HepG2 (cell line): ENCODE results near the gene TMEM86B. TPM values are rescaled to one million over a fixed set of nuclear protein-coding genes. Genes with fewer than 3 reads are reported as not detected.

Source experiments
- ASH2L ChIP-seq: fragments of 300-600, 200-600 bp; sonication (generic); IDR thresholded peaks from 2 replicates; pipeline ENCODE4 v1.7.0; 2017; ENCODE audit warnings: low read depth, mild to moderate bottlenecking, moderate library complexity, mixed read lengths, low read length; ENCODE audit not compliant: insufficient read length
- CREM ChIP-seq, 2 experiments: sonication (generic) in 1 of 2; formaldehyde crosslinking in 1 of 2; IDR thresholded peaks; 2 replicates each; pipeline versions ENCODE4 v1.4.0 to v1.6.1; 2016 to 2020; ENCODE audit warnings: antibody characterized with exemption in 1 of 2, mild to moderate bottlenecking in 1 of 2, missing genetic modification reagents in 1 of 2
- FOXJ3 ChIP-seq: sonication (generic); formaldehyde crosslinking; IDR thresholded peaks from 2 replicates; pipeline ENCODE4 v1.4.0; 2020; ENCODE audit warnings: missing genetic modification reagents, mild to moderate bottlenecking, borderline replicate concordance
- MTF2 ChIP-seq: sonication (generic); formaldehyde crosslinking; IDR thresholded peaks from 2 replicates; pipeline ENCODE4 v1.5.0; 2020; ENCODE audit warnings: missing genetic modification reagents, borderline replicate concordance
- NCOA5 ChIP-seq: sonication (generic); formaldehyde crosslinking; IDR thresholded peaks from 2 replicates; pipeline ENCODE4 v1.4.0; 2020; ENCODE audit warnings: missing genetic modification reagents
- ZNF329 ChIP-seq: sonication (generic); formaldehyde crosslinking; IDR thresholded peaks from 2 replicates; pipeline ENCODE4 v1.9.0; 2021; ENCODE audit warnings: low read depth, mild to moderate bottlenecking, missing genetic modification reagents
- ZNF558 ChIP-seq: sonication (generic); formaldehyde crosslinking; IDR thresholded peaks from 2 replicates; pipeline ENCODE4 v1.9.0; 2022; ENCODE audit warnings: mild to moderate bottlenecking, missing genetic modification reagents, borderline replicate concordance
- ZNF709 ChIP-seq: sonication (generic); formaldehyde crosslinking; IDR thresholded peaks from 2 replicates; pipeline ENCODE4 v1.5.0; 2020; ENCODE audit warnings: mild to moderate bottlenecking, missing genetic modification reagents
- polyA plus RNA-seq, 8 experiments: library from polyadenylated mRNA; depleted of rRNA in 3 of 8; stranded (reverse) in 7 of 8; unstranded in 1 of 8; fragments of >200 nt; fragmentation: Illumina TruSeq in 4 of 8; extraction: Trizol in 4 of 8; gene quantifications; 2 replicates each; pipeline versions ENCODE4 v1.2.1 to v1.2.3, GENCODE V29; 2011 to 2016; ENCODE audit warnings: low read depth in 4 of 8, missing spikeins in 1 of 8, mixed read lengths in 1 of 8; ENCODE audit not compliant: insufficient read depth in 1 of 8
- total RNA-seq, 5 experiments: library from RNA; depleted of rRNA; stranded (reverse); fragments of >200 nt; fragmentation: Illumina TruSeq; extraction: Trizol; gene quantifications; 2 replicates each; pipeline ENCODE4 v1.2.3, GENCODE V29; 2016; ENCODE audit warnings: low read depth in 1 of 5
- TF ChIP-seq, protein P1 (sequence below): sonication (generic); formaldehyde crosslinking; IDR thresholded peaks from 2 replicates; pipeline ENCODE4 v1.4.0; 2020; ENCODE audit warnings: missing genetic modification reagents
- TF ChIP-seq, protein P2 (sequence below): sonication (generic); formaldehyde crosslinking; IDR thresholded peaks from 2 replicates; pipeline ENCODE4 v1.4.0; 2020; ENCODE audit warnings: mild to moderate bottlenecking, missing genetic modification reagents, borderline replicate concordance
- TF ChIP-seq, protein P3 (sequence below): sonication (generic); formaldehyde crosslinking; IDR thresholded peaks from 2 replicates; pipeline ENCODE4 v1.4.0; 2020; ENCODE audit warnings: missing genetic modification reagents
- TF ChIP-seq, protein P4 (sequence below), 2 experiments: sonication (generic) in 1 of 2; formaldehyde crosslinking in 1 of 2; IDR thresholded peaks; 2 replicates each; pipeline versions ENCODE4 v1.4.0 to v1.6.1; 2016 to 2020; ENCODE audit warnings: borderline replicate concordance in 1 of 2, low read depth in 1 of 2, mild to moderate bottlenecking in 1 of 2, missing genetic modification reagents in 1 of 2

The TMEM86B gene
- total and polyA plus RNA-seq, 2 of the 13 experiments (the other 11 are each of a cell fraction or from before 2014, with no cell fraction given): 7.7 to 9.6 TPM

DNA sequence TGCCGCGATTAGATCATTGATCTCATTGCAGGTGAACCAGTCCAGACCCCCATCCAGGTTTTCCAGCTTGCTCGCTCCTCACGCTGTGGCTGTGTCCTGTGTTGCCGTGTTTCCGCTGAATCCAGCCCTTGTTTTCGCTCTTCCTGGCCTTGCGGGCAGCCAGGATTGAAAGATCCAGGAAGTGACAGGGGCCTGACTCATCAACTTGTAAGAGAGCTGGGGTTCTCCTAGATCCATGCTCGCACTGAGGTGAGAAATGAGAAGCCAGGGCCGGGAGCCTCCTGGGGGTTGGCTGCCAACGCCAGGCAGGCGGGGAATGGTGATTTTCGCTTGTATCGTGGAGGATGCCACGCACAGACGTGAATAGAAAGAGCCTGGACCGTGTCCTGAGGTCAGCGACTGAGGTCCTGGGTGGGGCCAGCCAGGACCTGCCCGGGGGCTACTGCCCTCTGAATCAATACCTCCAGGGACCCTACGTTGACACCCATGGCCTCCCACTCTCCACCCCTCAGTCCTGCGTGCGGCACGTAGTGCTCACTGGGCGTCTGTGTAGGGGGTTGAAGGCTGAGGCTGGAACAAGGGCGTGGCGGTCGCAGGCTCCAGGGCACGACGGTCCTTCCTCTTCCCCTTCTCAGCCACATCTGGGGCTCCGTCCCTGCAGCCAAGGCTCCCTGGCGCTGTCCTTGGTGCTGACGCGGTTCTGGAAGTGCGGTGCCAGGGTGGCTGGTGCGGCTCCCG lies 11.9 kb downstream of the TMEM86B start (continued):
- TF ChIP-seq FOXJ3 (CRISPR knock-in tag) (peak; percentile 64; the same call in 1 of the 2 replicates), ASH2L (peak; percentile 61), ZNF558 (CRISPR knock-in tag) (peak; percentile 88; the same call in 1 of the 2 replicates), CREM (IDR thresholded peaks at IDR 0.05) (peak; percentile 76), CREM (CRISPR knock-in tag; IDR thresholded peaks at IDR 0.05) (0 out of 2 replicates have a peak, but pooled peaks have one; percentile 26), ZNF709 (peak; percentile 100), ZNF329 (CRISPR knock-in tag) (peak; percentile 62; the same call in 1 of the 2 replicates), NCOA5 (CRISPR knock-in tag) (no peak), MTF2 (peak; percentile 94)
- TF ChIP-seq, protein P1, sequence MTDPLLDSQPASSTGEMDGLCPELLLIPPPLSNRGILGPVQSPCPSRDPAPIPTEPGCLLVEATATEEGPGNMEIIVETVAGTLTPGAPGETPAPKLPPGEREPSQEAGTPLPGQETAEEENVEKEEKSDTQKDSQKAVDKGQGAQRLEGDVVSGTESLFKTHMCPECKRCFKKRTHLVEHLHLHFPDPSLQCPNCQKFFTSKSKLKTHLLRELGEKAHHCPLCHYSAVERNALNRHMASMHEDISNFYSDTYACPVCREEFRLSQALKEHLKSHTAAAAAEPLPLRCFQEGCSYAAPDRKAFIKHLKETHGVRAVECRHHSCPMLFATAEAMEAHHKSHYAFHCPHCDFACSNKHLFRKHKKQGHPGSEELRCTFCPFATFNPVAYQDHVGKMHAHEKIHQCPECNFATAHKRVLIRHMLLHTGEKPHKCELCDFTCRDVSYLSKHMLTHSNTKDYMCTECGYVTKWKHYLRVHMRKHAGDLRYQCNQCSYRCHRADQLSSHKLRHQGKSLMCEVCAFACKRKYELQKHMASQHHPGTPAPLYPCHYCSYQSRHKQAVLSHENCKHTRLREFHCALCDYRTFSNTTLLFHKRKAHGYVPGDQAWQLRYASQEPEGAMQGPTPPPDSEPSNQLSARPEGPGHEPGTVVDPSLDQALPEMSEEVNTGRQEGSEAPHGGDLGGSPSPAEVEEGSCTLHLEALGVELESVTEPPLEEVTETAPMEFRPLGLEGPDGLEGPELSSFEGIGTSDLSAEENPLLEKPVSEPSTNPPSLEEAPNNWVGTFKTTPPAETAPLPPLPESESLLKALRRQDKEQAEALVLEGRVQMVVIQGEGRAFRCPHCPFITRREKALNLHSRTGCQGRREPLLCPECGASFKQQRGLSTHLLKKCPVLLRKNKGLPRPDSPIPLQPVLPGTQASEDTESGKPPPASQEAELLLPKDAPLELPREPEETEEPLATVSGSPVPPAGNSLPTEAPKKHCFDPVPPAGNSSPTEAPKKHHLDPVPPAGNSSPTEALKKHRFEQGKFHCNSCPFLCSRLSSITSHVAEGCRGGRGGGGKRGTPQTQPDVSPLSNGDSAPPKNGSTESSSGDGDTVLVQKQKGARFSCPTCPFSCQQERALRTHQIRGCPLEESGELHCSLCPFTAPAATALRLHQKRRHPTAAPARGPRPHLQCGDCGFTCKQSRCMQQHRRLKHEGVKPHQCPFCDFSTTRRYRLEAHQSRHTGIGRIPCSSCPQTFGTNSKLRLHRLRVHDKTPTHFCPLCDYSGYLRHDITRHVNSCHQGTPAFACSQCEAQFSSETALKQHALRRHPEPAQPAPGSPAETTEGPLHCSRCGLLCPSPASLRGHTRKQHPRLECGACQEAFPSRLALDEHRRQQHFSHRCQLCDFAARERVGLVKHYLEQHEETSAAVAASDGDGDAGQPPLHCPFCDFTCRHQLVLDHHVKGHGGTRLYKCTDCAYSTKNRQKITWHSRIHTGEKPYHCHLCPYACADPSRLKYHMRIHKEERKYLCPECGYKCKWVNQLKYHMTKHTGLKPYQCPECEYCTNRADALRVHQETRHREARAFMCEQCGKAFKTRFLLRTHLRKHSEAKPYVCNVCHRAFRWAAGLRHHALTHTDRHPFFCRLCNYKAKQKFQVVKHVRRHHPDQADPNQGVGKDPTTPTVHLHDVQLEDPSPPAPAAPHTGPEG (CRISPR knock-in tag): peak; percentile 57
- TF ChIP-seq, protein P2, sequence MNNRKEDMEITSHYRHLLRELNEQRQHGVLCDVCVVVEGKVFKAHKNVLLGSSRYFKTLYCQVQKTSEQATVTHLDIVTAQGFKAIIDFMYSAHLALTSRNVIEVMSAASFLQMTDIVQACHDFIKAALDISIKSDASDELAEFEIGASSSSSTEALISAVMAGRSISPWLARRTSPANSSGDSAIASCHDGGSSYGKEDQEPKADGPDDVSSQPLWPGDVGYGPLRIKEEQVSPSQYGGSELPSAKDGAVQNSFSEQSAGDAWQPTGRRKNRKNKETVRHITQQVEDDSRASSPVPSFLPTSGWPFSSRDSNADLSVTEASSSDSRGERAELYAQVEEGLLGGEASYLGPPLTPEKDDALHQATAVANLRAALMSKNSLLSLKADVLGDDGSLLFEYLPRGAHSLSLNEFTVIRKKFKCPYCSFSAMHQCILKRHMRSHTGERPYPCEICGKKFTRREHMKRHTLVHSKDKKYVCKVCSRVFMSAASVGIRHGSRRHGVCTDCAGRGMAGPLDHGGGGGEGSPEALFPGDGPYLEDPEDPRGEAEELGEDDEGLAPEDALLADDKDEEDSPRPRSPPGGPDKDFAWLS (CRISPR knock-in tag): no peak
- TF ChIP-seq, protein P3, sequence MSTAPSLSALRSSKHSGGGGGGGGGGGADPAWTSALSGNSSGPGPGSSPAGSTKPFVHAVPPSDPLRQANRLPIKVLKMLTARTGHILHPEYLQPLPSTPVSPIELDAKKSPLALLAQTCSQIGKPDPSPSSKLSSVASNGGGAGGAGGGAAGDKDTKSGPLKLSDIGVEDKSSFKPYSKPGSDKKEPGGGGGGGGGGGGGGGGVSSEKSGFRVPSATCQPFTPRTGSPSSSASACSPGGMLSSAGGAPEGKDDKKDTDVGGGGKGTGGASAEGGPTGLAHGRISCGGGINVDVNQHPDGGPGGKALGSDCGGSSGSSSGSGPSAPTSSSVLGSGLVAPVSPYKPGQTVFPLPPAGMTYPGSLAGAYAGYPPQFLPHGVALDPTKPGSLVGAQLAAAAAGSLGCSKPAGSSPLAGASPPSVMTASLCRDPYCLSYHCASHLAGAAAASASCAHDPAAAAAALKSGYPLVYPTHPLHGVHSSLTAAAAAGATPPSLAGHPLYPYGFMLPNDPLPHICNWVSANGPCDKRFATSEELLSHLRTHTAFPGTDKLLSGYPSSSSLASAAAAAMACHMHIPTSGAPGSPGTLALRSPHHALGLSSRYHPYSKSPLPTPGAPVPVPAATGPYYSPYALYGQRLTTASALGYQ (CRISPR knock-in tag): no peak; the same call in 1 of the 2 replicates
- TF ChIP-seq, protein P4, sequence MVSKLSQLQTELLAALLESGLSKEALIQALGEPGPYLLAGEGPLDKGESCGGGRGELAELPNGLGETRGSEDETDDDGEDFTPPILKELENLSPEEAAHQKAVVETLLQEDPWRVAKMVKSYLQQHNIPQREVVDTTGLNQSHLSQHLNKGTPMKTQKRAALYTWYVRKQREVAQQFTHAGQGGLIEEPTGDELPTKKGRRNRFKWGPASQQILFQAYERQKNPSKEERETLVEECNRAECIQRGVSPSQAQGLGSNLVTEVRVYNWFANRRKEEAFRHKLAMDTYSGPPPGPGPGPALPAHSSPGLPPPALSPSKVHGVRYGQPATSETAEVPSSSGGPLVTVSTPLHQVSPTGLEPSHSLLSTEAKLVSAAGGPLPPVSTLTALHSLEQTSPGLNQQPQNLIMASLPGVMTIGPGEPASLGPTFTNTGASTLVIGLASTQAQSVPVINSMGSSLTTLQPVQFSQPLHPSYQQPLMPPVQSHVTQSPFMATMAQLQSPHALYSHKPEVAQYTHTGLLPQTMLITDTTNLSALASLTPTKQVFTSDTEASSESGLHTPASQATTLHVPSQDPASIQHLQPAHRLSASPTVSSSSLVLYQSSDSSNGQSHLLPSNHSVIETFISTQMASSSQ (IDR thresholded peaks at IDR 0.05; ENCODE audit: low read depth): peak; percentile 62
- TF ChIP-seq, protein P4 (CRISPR knock-in tag; IDR thresholded peaks at IDR 0.05; ENCODE audit: borderline replicate concordance): peak; percentile 66
